ENCODE results near the gene ELF3.
A peak's percentile ranks its signal among the peaks of the same experiment; 100 is the strongest.

DNA sequence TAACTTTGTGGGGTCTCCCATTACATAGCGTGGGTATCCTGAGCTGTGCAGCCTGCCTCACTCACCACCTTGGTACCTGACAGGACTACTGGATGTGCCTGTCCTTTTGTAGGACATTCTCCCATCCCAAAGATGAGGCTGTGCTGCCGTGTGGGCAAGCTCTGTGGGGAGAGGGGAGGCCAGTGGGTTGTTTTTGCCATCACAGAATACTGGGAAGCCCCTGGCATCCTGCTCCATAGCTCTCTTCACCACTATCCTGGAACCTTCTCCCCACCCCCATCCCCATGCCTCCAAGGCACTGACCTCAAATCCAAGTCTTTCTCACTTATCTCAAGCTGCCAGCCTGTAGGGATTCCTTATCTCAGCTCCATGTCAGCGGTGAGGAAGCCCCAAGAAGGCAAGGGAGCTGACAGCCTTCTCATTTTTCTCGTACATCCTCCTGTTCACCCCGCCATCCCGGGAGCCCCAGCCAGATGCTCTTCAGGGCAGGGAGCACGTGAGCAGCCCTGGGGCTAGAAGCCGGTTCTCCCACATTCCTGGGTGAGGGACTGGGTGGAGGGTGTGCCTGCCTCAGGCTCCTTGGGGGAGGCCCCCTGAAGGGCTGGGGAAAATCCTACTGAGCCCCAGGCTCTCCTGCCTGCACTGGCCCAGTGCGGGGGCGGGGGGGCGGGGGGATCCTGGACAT is 2.4 kb upstream of the ELF3 start:
- TF ChIP-seq, protein P1, sequence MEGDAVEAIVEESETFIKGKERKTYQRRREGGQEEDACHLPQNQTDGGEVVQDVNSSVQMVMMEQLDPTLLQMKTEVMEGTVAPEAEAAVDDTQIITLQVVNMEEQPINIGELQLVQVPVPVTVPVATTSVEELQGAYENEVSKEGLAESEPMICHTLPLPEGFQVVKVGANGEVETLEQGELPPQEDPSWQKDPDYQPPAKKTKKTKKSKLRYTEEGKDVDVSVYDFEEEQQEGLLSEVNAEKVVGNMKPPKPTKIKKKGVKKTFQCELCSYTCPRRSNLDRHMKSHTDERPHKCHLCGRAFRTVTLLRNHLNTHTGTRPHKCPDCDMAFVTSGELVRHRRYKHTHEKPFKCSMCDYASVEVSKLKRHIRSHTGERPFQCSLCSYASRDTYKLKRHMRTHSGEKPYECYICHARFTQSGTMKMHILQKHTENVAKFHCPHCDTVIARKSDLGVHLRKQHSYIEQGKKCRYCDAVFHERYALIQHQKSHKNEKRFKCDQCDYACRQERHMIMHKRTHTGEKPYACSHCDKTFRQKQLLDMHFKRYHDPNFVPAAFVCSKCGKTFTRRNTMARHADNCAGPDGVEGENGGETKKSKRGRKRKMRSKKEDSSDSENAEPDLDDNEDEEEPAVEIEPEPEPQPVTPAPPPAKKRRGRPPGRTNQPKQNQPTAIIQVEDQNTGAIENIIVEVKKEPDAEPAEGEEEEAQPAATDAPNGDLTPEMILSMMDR (IDR thresholded peaks at IDR 0.05) = no peak
- TF ChIP-seq POLR2A (IDR thresholded peaks at IDR 0.05) = peak in 2 of 3 donors; percentile 50 to 53

Data from body of pancreas (tissue), 4 donors.